NOMO-1 (cell line): ENCODE measurements around the gene EPS8L3.
"Not testable (repeated sequence)": the region's sequence is repeated elsewhere in the genome, so short reads cannot be mapped to it uniquely, and the experiment has no call there.

Source experiments
- DNase-seq, 2 experiments: peaks; one replicate each; lab custom pipeline; 2025; ENCODE audit not compliant: unreplicated experiment in 2 of 2; lab: John Stamatoyannopoulos, UW

Gene EPS8L3

GRCh38 chr1:109748311-109748710 is 15.4 kb downstream of the EPS8L3 start:
- not testable (repeated sequence) for DNase-seq

- no peak for DNase-seq
These were observed 22.9 kb downstream of the EPS8L3 start, which contains the start of gene GSTM3 for GRCh38 chr1:109740615-109741373. GSTM3 (minus strand) TSS chr1:109741038; CDS start chr1:109740287, 751 bp downstream.

DNA sequence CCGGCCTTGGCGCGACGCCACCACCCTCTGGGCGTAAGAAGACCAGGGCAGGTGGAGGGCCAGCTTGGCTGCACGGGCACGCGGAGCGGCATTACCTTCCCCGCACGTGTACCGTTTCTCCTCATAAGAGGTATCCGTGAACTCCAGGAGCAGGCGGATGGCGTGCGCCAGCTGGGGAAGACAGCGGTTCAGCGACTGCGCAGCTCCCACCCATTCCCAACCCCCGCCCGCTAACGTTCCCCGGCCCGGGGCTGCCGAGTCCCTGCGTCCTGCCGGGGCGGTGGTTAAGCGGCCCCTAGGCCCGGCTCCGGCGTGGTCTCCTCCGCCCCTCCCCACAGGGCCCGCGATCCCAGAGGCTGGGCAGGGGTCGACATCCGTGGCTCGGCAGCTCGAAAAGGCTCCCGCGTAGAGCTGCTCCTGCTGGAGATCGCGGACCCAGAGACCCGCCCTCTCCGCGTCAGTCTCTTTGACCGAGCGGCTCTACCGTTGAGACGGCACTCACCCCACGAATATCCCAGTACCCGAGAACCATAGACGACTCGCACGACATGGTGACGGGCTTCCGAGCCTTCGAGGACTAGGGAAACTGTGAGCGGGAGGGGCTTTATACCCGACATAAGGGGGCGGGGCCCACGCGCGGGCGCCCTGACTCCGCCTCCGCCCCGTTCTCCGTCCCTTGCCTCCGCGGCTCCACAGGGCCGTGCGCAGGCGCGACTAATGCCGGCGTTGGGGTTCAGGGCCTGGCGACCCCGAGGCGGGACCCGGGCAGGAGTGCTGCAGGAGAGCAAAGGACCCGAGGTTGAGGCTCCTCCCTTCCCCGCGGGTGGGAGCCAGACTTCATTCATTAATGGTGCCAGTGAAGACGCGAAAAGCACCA is 23.7 kb downstream of the EPS8L3 start:
- DNase-seq: peak; percentile 40 to 54

DNA sequence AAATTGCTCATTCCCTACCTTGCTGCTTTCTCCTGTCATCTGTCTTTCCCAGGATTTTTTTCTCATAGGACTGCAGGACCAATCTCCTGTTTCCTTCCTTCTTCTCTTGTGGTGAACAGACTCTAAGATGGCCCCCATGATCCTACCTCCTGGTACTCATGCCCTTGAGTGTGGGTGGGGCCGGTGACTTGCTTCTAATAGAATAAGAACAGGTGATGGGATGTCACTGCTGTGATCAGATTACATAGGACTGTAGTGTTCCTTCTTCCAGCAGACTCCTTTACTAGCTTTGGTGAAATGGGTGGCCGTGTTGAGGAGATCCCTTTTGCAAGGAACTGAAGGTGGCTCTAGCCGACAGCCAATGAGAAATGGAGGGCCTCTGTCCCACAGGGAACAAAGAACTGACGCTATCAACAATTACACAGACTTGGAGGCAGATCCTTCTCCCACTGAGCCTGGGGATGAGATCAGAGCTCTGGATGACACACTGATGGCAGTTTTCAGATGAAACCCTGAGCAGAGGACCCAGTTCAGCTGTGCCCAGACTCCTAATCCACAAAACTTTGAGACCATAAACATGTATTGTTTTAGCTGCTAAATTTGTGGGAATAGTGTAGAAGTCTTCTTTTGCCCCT is 30.4 kb downstream of the EPS8L3 start:
- DNase-seq: no peak

DNA sequence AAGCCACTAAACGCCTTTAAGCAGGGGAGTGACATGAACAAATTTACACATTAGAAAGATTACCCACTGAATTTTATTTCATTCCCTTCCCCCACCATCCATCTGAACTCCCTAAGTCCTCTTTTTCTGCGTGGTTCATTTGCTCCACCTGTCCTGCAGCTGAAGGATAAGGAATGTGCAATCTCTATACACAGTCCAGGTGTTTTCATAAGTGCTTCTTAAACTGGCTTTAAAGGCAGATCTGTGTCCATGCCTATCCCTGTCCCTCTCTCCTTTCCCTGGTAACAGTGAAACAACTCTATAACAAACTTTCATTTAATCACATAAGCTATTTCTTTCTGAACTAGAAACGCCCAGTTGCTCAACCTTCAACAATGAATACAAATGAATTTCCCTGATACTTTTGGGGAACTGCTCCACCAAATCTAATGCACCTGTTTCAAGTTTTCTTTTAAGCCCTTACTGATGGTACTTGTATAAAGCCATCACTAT is 31.3 kb downstream of the EPS8L3 start:
- no peak for DNase-seq

- DNase-seq: no peak
These were observed 33.1 kb downstream of the EPS8L3 start for GRCh38 chr1:109730666-109731065.

DNA sequence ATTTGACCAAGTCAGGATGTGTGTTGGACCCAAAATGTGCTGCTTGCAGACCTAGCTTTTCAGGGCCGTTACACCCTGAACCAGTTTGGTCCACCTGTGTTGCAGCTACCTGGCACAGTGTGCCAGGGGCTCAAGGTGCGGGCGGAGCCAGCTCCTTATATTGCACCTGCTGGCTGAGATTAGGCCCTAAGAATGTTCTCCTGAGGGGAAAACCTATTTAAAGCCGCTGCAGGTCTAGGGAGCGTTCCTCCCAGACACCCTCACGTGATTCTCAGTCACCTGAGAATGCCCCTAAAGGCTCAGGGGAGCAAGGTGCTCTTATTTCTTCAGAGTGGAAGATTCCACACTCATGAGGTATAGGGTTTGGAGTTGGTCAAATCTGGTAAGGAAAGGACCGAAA is 34.9 kb downstream of the EPS8L3 start:
- DNase-seq: no peak

DNA sequence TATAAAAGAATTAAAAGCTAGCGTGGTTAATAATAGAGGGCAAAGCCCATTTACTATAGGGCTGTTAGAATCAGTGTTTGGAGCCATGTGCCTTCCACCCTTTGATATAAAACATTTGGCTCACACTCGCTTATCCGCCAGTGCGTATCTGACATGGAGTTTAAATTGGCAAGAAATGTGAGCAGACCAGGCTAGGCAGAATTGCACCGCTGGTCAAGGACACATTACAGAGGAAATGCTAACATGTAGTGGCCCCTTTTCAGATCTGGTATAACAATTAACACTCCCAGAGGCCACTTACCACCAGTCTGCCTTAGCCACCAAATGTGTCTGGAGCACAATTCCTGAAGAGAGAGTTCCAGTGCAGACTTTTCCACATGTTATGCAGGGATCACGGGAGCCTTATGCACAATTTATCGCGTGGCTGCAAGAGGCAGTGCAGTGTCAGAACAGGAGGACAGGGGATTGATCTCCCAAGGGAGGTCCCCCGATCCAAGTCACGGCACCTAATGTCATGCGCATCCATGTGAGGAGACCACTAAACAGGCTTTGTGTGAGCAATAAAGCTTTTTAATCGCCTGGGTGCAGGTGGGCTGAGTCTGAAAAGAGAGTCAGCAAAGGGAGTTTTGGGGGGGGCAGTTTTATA is 36.9 kb downstream of the EPS8L3 start:
- DNase-seq: no peak

DNA sequence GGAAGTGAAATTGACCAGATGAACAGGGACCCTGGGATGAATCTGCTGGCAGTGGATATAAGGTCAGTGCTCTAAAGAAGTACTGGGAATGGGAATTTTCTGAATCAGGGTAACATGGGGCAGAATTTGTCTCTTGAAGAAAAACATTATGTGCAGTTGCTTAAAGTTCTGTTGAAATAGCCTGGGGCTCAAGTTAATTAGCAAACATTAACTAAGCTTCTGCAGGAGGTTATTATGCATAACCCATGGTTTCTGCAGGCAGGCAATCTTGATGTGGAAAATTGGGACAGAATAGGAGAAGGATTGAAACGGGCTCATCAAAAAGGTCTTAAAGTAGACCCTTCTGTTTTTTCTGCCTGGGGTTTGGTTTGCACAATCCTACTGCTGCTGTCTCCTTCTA is 37.7 kb downstream of the EPS8L3 start:
- DNase-seq: no peak

- no peak for DNase-seq
These were observed 38.2 kb downstream of the EPS8L3 start for GRCh38 chr1:109725510-109725909.

- no peak for DNase-seq
These were observed 38.8 kb downstream of the EPS8L3 start for GRCh38 chr1:109724933-109725332.

DNA sequence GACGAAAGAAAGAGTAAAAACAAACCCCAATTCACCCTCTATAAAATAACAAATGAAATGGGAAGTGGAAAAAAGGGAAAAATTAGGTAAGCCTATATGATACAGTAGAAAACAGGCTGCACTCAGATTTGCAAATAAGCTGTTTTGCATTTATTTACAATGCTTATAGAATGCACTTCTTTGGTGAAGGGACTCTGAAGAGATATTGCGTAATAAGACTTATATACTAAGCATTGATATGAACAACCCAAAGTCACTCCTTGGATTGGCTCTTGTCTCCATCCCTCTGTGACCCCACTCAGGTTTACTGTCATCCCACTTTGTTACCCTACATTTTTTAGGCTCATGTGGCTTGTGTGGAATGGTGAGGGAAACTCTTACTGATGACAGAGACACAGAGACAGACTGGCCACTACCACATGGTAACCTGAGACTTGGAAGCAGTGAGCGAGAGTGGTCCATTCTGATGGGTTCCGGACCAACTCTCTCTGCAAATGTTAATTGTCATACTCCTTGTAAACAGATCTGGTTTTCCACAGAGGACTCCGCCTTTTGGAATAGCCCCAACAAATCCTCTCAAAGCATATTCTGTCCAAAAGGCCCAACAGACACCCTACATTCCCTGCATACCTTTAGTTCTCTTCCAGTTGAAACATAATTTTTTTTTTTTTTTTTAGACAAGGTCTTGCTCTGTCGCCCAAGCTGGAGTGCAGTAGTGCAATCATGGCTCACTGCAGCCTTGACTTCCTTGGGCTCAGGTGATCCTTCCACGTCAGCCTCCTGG is 40.6 kb downstream of the EPS8L3 start:
- DNase-seq: no peak

DNA sequence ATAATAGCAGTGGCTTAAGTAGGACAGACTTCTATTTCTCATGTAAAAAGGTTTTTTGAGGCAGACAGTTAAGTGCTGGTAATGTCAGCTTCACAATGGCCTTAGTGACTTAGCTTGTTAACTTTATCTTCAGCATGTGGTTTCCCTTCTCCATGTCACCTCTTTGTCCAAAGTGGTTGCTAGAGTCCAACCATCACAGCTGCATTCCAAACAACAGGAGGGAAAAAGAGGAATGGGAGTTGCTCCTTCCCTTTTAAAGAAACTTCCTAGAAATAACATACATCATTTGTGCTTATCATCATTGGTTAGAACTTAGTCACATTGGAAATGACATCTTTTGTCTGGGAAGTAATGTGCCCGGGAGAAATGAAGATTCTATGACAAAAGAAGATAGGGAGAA is 41.8 kb downstream of the EPS8L3 start:
- no peak for DNase-seq

- no peak for DNase-seq
These were observed 42.7 kb downstream of the EPS8L3 start for GRCh38 chr1:109721042-109721441.

DNA sequence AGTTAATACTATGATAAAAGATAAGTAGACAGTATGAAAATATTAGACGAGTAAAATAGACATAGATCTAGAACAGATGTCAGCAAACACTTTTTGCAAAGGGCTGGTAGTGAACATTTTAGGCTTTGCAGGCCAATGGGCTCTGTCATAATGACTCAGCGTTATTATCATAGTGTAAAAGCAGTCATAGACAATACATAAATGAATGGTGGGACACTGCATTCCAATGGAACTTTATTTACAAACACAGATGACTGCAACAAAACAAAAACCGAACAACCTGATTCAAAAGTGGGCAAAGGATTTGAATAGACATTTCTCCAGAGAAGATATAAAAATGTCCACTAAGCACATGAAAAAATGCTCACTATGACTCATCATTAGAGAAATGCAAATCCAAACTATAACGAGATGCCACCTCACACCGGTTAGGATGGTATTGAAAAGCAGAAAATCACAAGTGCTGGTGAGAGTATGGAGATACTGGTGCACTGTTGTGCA is 44.3 kb downstream of the EPS8L3 start:
- no peak for DNase-seq

DNA sequence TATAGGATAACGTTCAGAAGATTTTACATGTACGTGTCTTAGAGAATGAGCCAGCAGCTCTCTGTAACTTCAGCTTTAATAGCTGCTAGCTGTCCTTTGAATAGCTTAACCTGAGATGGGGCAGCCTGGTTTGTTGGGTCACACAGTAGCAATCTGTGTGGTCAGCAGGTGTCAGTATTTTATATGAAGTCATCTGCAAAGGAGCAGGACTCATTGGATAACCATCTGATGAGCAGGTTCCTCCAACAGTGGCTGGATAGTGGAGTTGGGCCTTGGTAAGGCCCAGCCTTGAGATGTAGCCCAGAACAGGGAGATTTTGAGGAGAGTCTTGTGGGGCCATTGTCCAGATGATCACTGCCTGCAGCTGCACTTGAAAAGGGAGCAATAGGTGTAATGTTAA is 45.2 kb downstream of the EPS8L3 start:
- DNase-seq: no peak

DNA sequence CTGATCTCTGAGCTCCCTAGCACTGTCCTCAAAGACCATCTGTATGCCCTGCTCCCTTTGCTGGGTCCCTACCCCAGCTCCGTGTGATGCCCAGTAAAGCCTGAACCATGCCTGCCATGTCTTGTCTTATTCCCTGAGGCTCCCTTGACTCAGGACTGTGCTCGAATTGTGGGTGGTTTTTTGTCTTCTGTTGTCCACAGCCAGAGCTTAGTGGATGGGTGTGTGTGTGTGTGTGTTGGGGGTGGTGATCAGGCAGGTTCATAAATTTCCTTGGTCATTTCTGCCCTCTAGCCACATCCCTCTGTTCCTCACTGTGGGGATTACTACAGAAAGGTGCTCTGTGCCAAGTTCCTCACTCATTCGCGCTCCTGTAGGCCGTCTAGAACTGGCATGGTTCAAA is 46.0 kb downstream of the EPS8L3 start:
- DNase-seq: no peak

- DNase-seq: no peak
These were observed 47.1 kb downstream of the EPS8L3 start for GRCh38 chr1:109716570-109717090.

- DNase-seq: no peak
These were observed 47.6 kb downstream of the EPS8L3 start for GRCh38 chr1:109716121-109716520.
